Cardiac muscle cell (in vitro differentiated cells and primary cell): ENCODE results near the gene ULK3. TPM values are rescaled to one million over a fixed set of nuclear protein-coding genes. Genes with fewer than 3 reads are reported as not detected.

Source experiments
- DNase-seq, 2 donors: peaks; one replicate each; pipeline versions ENCODE4 v3.0.0 to v3.0.0-alpha.2; 2010 to 2017; ENCODE audit warnings: low read depth in 1 of 2, low spot score in 1 of 2
- H3K27ac ChIP-seq: fragments of 200-600 bp; sonication (generic); 2 replicates; pipeline ENCODE4 v1.5.1; 2016
- H3K27me3 ChIP-seq: fragments of 200-600 bp; sonication (generic); 2 replicates; pipeline ENCODE4 v1.6.0; 2016; ENCODE audit warnings: control low read depth
- H3K36me3 ChIP-seq: fragments of 200-600 bp; sonication (generic); 2 replicates; pipeline ENCODE4 v1.5.1; 2016; ENCODE audit warnings: control low read depth
- H3K4me1 ChIP-seq: fragments of 200-600 bp; sonication (generic); 2 replicates; pipeline ENCODE4 v1.8.1; 2017; ENCODE audit warnings: low read depth, mild to moderate bottlenecking, mixed run types
- H3K4me3 ChIP-seq: fragments of 200-600 bp; sonication (generic); 2 replicates; pipeline ENCODE4 v1.5.1; 2016; ENCODE audit warnings: mild to moderate bottlenecking
- H3K9me3 ChIP-seq: fragments of 200-600 bp; sonication (generic); 2 replicates; pipeline ENCODE4 v1.5.1; 2017; ENCODE audit warnings: low read depth, mild to moderate bottlenecking, control low read depth
- polyA plus RNA-seq: library from polyadenylated mRNA; unstranded; fragments of >200 nt; fragmentation: Nextera tagmentation; extraction: Ambion mirVana; gene quantifications from 2 replicates; pipeline ENCODE4 v1.2.1, GENCODE V29; 2016
- total RNA-seq: library from RNA; depleted of rRNA; stranded (reverse); fragments of >200 nt; gene quantifications from 2 replicates; pipeline ENCODE4 v1.2.3, GENCODE V29; 2016
- TF ChIP-seq, protein P1 (sequence below): IDR thresholded peaks from 2 replicates; pipeline ENCODE4 v1.5.1; 2012; ENCODE audit warnings: low read depth, mild to moderate bottlenecking, low read length

Gene ULK3
- total and polyA plus RNA-seq, 2 experiments from 2014 or later = 39.5 to 54.6 TPM

DNA sequence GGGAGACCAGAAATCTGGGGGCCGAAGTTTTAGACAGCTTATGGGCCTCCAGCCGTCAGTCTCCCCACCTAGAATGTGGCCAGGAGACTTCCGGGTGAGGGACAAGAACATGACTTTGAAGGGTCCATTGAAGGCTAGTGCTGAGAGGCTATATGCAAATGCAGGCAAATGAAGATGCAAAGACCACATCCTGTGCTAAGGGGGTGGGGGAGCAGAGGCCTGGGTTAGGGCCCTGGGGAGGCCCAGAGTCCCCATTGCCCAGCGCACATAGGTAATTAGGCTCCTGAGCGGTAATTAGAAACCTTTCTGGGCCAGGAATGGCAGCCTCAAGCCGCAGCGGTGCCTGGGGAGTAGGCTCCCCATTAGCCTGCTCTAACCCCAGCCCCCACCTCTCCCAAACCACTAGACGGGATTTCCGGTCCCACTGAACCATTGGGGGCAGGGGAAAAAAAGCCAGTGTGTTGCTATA, 54.2 kb downstream of the ULK3 start:
- Histone ChIP-seq H3K4me3 (no peak overlapping the region), H3K4me1 (peaks cover 33% of the 10 kb centered on the region), H3K27ac (no peak overlapping the region), H3K27me3 (no peaks in the 10 kb centered on the region), H3K9me3 (no peaks in the 10 kb centered on the region), H3K36me3 (no peaks in the 10 kb centered on the region)
- TF ChIP-seq, protein P1, sequence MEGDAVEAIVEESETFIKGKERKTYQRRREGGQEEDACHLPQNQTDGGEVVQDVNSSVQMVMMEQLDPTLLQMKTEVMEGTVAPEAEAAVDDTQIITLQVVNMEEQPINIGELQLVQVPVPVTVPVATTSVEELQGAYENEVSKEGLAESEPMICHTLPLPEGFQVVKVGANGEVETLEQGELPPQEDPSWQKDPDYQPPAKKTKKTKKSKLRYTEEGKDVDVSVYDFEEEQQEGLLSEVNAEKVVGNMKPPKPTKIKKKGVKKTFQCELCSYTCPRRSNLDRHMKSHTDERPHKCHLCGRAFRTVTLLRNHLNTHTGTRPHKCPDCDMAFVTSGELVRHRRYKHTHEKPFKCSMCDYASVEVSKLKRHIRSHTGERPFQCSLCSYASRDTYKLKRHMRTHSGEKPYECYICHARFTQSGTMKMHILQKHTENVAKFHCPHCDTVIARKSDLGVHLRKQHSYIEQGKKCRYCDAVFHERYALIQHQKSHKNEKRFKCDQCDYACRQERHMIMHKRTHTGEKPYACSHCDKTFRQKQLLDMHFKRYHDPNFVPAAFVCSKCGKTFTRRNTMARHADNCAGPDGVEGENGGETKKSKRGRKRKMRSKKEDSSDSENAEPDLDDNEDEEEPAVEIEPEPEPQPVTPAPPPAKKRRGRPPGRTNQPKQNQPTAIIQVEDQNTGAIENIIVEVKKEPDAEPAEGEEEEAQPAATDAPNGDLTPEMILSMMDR = no peak
- DNase-seq = no peak

- H3K27me3 ChIP-seq = no peaks in the 10 kb centered on the region
- H3K27ac ChIP-seq = no peak overlapping the region
- H3K4me3 ChIP-seq = no peak overlapping the region
- TF ChIP-seq, protein P1 = no peak
- no peaks in the 10 kb centered on the region for H3K9me3 ChIP-seq
- peaks cover 38% of the 10 kb centered on the region for H3K4me1 ChIP-seq
- DNase-seq = no peak
- no peaks in the 10 kb centered on the region for H3K36me3 ChIP-seq
Observed at GRCh38 chr15:74788042-74788682, 54.8 kb downstream of the ULK3 start.

DNA sequence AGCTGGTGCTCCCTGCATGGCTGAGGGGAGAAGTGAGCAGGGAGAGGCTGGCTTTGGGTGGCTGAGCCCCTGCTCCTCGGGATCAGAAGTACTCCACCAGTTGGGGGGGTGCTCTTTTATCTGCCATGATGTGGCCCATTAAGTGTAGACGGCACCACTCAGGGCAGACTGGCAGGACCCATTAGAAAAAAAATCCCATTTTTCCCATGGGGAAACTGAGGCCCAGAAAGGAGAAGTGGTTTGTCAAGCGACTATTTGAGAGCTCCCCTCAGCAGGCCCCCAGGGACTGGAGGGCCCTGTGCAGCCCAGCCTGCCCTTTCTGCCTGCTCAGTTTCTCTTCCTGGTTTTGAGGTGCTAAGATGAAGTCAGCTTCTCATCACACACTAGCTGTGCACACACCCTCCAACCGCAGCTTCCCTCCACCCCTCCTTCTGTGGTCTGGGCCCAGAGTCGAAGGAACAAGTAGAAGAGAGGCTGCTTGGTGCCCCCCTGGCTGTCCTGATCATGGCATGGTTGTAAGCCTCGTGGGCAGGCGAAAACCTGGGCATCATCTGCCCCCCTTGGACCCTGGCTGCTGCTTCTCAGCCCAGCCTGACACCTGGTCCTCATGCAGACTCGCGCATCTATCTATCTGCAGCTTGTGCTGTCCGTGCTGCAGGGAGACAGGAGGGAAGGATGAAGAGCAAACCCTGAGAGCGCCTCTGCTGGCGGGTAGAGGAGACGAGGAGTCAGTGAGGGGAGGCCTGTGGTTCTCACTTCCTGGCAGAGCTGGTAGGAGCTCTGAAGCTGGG, 55.5 kb downstream of the ULK3 start:
- H3K27me3 ChIP-seq = no peaks in the 10 kb centered on the region
- no peak overlapping the region for H3K4me3 ChIP-seq
- peaks cover 40% of the 10 kb centered on the region for H3K4me1 ChIP-seq
- H3K36me3 ChIP-seq = no peaks in the 10 kb centered on the region
- peak; percentile 58 to 76 for DNase-seq
- no peaks in the 10 kb centered on the region for H3K9me3 ChIP-seq
- no peak overlapping the region for H3K27ac ChIP-seq
- TF ChIP-seq, protein P1 = peak; percentile 83

GRCh38 chr15:74786551-74787165, 56.3 kb downstream of the ULK3 start:
- no peak for DNase-seq
- Histone ChIP-seq H3K36me3 (no peaks in the 10 kb centered on the region), H3K27ac (no peak overlapping the region), H3K27me3 (no peaks in the 10 kb centered on the region), H3K4me1 (peaks cover 40% of the 10 kb centered on the region), H3K9me3 (no peaks in the 10 kb centered on the region), H3K4me3 (no peak overlapping the region)
- TF ChIP-seq, protein P1 = no peak

Other genes starting within 250 kb of the ULK3 start
- gene CLK3, start 227.3 kb downstream of the ULK3 start, total RNA-seq = 193 and 319 TPM in 2 replicates
- 100 and 125 TPM in 2 replicates for gene CLK3, start 227.3 kb downstream of the ULK3 start, polyA plus RNA-seq
- gene EDC3, start 147.1 kb downstream of the ULK3 start, total RNA-seq = 16.1 and 17.6 TPM in 2 replicates
- 25.2 and 41.5 TPM in 2 replicates for gene EDC3, start 147.1 kb downstream of the ULK3 start, polyA plus RNA-seq
- gene CYP1A1, start 117.6 kb downstream of the ULK3 start, total RNA-seq = 0.28 and 0.45 TPM in 2 replicates
- gene CYP1A1, start 117.6 kb downstream of the ULK3 start, polyA plus RNA-seq = 0.56 TPM in 1 of 2 replicates, not detected in the other
- gene CYP1A2, start 94.3 kb downstream of the ULK3 start, total RNA-seq = not detected in 2 replicates
- not detected in 2 replicates for gene CYP1A2, start 94.3 kb downstream of the ULK3 start, polyA plus RNA-seq
- gene CSK, start 61.1 kb downstream of the ULK3 start, total RNA-seq = 42.4 and 43.1 TPM in 2 replicates
- 26.2 and 30.3 TPM in 2 replicates for gene CSK, start 61.1 kb downstream of the ULK3 start, polyA plus RNA-seq
- not detected in 2 replicates for gene LMAN1L, start 30.3 kb downstream of the ULK3 start, total RNA-seq
- not detected in 2 replicates for gene LMAN1L, start 30.3 kb downstream of the ULK3 start, polyA plus RNA-seq
- gene CPLX3, start 16.5 kb downstream of the ULK3 start, total RNA-seq = not detected in 2 replicates
- not detected in 2 replicates for gene CPLX3, start 16.5 kb downstream of the ULK3 start, polyA plus RNA-seq
- 52.3 and 55.1 TPM in 2 replicates for gene SCAMP2, start 30.2 kb upstream of the ULK3 start, total RNA-seq
- gene SCAMP2, start 30.2 kb upstream of the ULK3 start, polyA plus RNA-seq = 89.0 and 115 TPM in 2 replicates
- 170 and 285 TPM in 2 replicates for gene MPI, start 46.9 kb upstream of the ULK3 start, total RNA-seq
- gene MPI, start 46.9 kb upstream of the ULK3 start, polyA plus RNA-seq = 106 and 173 TPM in 2 replicates
- 109 and 168 TPM in 2 replicates for gene FAM219B, start 63.7 kb upstream of the ULK3 start, total RNA-seq
- gene FAM219B, start 63.7 kb upstream of the ULK3 start, polyA plus RNA-seq = 107 and 157 TPM in 2 replicates
- gene COX5A, start 94.9 kb upstream of the ULK3 start, total RNA-seq = 285 and 435 TPM in 2 replicates
- gene COX5A, start 94.9 kb upstream of the ULK3 start, polyA plus RNA-seq = 1,301 and 1,489 TPM in 2 replicates
- 21.1 and 23.0 TPM in 2 replicates for gene RPP25, start 113.6 kb upstream of the ULK3 start, total RNA-seq
- 18.3 and 20.8 TPM in 2 replicates for gene RPP25, start 113.6 kb upstream of the ULK3 start, polyA plus RNA-seq
- gene SCAMP5, start 152.4 kb upstream of the ULK3 start, total RNA-seq = 5.8 and 8.1 TPM in 2 replicates
- gene SCAMP5, start 152.4 kb upstream of the ULK3 start, polyA plus RNA-seq = 1.2 and 3.3 TPM in 2 replicates
- 25.6 and 28.3 TPM in 2 replicates for gene PPCDC, start 180.4 kb upstream of the ULK3 start, total RNA-seq
- gene PPCDC, start 180.4 kb upstream of the ULK3 start, polyA plus RNA-seq = 15.9 and 17.6 TPM in 2 replicates